Esophagus (tissue), 2 donors: ENCODE results near the gene PRSS8. TPM values are rescaled to one million over a fixed set of nuclear protein-coding genes. Genes with fewer than 3 reads are reported as not detected.

Source experiments
- H3K27ac ChIP-seq, 2 donors: one replicate each; pipeline ENCODE4 v1.5.1; 2013; ENCODE audit warnings: low read depth in 2 of 2, mild to moderate bottlenecking in 2 of 2, inconsistent platforms in 1 of 2, low read length in 1 of 2, moderate library complexity in 1 of 2
- H3K27me3 ChIP-seq, 2 donors: one replicate each; pipeline ENCODE4 v1.6.1; 2013; ENCODE audit warnings: low read length in 2 of 2, control low read depth in 1 of 2, mild to moderate bottlenecking in 1 of 2; ENCODE audit not compliant: insufficient read depth in 2 of 2, control insufficient read depth in 1 of 2
- H3K36me3 ChIP-seq, 2 donors: one replicate each; pipeline ENCODE4 v1.6.1; 2013; ENCODE audit warnings: low read length in 1 of 2; ENCODE audit not compliant: control insufficient read depth in 2 of 2, insufficient read depth in 2 of 2
- H3K4me1 ChIP-seq, 2 donors: one replicate each; pipeline ENCODE4 v1.6.1; 2013; ENCODE audit warnings: low read length in 1 of 2; ENCODE audit not compliant: control insufficient read depth in 2 of 2, insufficient read depth in 2 of 2
- H3K4me3 ChIP-seq, 2 donors: one replicate each; pipeline ENCODE4 v1.5.1; 2013; ENCODE audit warnings: low read length in 2 of 2, mild to moderate bottlenecking in 2 of 2, low read depth in 1 of 2, moderate library complexity in 1 of 2
- H3K9me3 ChIP-seq, 2 donors: one replicate each; pipeline ENCODE4 v1.6.1; 2013; ENCODE audit warnings: mild to moderate bottlenecking in 2 of 2, low read depth in 1 of 2, low read length in 1 of 2, moderate library complexity in 1 of 2; ENCODE audit not compliant: control insufficient read depth in 2 of 2, insufficient read depth in 1 of 2
- WGBS, 2 donors: extraction: QIAGEN DNeasy Blood & Tissue Kit; methylation state at CpG; one replicate each; pipeline ENCODE4 v1.1.7; 2013; 5-methylcytosine and 5-hydroxymethylcytosine counted together
- polyA plus RNA-seq, 2 donors: library from polyadenylated mRNA; stranded (reverse); fragments of 200-250 nt; gene quantifications; one replicate each; pipeline ENCODE4 v1.2.3, GENCODE V29; 2013
- donor health status: healthy with polysubstance abuse.
- donor health status: Bipolar disorder and iron deficiency.

The PRSS8 gene
- polyA plus RNA-seq, 2 donors, result 64.3 to 201 TPM

GRCh38 chr16:31114468-31114867 is 21.1 kb downstream of the PRSS8 start:
- no peaks in the 10 kb centered on the region for H3K27me3 ChIP-seq
- H3K9me3 ChIP-seq, result no peaks in the 10 kb centered on the region
- no peak overlapping the region for H3K4me3 ChIP-seq
- peaks cover 0 to 20% of the 10 kb centered on the region in 2 donors for H3K4me1 ChIP-seq
- 48 to 56% methylated on average over 8 of the region's 8 CpGs for WGBS, 2 donors
- H3K36me3 ChIP-seq, result peaks cover 12 to 24% of the 10 kb centered on the region in 2 donors
- H3K27ac ChIP-seq, result peak overlapping the region; percentile 47 to 56

DNA sequence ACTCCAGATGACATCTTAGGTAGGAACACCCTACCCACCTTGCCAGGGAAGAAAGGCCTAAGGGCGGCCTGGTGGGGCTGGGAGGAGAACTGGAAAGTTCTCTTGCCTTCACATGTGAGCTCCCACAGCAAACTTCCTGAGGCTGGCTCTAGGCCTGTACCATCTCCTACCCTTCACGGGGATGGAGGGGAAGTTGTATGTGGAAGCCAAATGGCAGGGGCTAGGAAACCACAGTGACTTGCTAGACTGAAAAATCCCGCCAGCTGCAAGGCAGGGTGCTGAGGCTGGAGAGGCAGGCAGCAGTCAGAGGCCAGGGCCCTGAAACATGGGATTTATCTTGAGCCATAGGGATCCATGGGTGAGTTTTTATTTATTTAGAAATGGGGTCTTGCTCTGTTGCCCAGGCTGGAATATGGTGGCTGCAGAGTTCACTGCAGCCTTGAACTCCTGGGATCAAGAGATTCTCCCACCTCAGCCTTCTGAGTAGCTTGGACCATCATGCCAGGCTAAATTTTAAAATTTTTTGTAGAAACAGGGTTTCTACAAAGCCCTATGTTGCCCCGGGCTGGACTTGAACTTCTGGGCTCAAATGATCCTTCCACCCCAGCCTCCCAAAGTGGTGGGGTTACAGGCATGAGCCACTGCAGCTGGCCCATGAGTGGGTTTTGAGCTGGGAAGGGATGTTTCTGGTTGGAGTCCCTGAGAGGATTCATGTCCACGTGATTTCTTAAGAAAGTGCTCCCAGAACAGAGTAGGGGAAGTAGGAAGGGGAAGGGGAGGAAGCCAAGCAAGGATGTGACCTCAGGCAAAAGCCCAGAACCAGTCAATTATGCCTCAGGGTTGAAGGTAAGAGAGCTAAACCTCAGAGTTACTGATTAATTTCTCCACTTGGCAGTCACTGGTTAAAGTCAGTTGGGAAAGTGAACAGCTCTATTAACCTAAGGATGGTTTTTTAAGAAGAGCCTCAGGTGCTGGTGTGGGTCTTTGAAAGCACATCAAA is 22.1 kb downstream of the PRSS8 start:
- peak overlapping the region; percentile 71 to 87 for H3K27ac ChIP-seq
- H3K9me3 ChIP-seq, result no peaks in the 10 kb centered on the region
- H3K36me3 ChIP-seq, result peaks cover 12 to 26% of the 10 kb centered on the region in 2 donors
- no peaks in the 10 kb centered on the region for H3K27me3 ChIP-seq
- peaks cover 3 to 27% of the 10 kb centered on the region in 2 donors for H3K4me1 ChIP-seq
- no peak overlapping the region for H3K4me3 ChIP-seq
- 52 to 60% methylated on average over 5 of the region's 5 CpGs for WGBS, 2 donors

DNA sequence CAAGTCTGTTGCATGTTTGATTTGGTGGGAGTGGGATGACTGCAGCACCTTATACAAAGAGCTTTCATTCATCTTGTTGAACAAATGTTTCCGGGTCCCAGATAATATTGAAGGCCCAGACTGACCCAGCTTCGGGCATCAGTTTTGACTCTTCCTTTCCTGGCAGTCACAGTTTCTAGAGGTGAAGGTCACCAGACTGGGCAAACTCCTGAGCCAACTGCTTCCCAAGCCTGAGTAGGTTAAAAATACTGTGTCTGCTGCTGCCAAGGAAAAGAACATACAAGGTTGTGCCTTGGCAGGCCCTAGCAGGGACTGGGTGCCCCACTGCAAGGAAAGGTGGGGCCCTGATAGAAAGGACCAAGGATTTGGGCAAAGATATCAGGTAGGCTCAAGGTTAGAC is 22.8 kb downstream of the PRSS8 start:
- H3K27ac ChIP-seq, result peak overlapping the region; percentile 71 to 87

GRCh38 chr16:31111881-31112466 is 23.6 kb downstream of the PRSS8 start:
- Histone ChIP-seq H3K27ac (peak overlapping the region; percentile 71 to 87), H3K9me3 (no peaks in the 10 kb centered on the region), H3K27me3 (no peaks in the 10 kb centered on the region), H3K36me3 (peaks cover 12 to 26% of the 10 kb centered on the region in 2 donors), H3K4me1 (peaks cover 3 to 27% of the 10 kb centered on the region in 2 donors), H3K4me3 (no peak overlapping the region)
- 66 to 79% methylated on average over 23 of the region's 23 CpGs for WGBS, 2 donors

More for the DNA sequence above, 22.8 kb downstream of the PRSS8 start:
- Histone ChIP-seq H3K9me3 (no peaks in the 10 kb centered on the region), H3K36me3 (peaks cover 12 to 26% of the 10 kb centered on the region in 2 donors), H3K27me3 (no peaks in the 10 kb centered on the region), H3K4me3 (no peak overlapping the region), H3K4me1 (peaks cover 3 to 27% of the 10 kb centered on the region in 2 donors)
- WGBS, 2 donors, result 40 to 44% methylated on average over 2 of the region's 2 CpGs

- Histone ChIP-seq H3K4me3 (no peak overlapping the region), H3K36me3 (peaks cover 12 to 26% of the 10 kb centered on the region in 2 donors), H3K27ac (no peak overlapping the region), H3K27me3 (no peaks in the 10 kb centered on the region), H3K9me3 (no peaks in the 10 kb centered on the region), H3K4me1 (peaks cover 3 to 29% of the 10 kb centered on the region in 2 donors)
- 73 to 79% methylated on average over 26 of the region's 26 CpGs for WGBS, 2 donors
These were observed 25.2 kb downstream of the PRSS8 start for GRCh38 chr16:31110106-31111034.

- Histone ChIP-seq H3K36me3 (peaks cover 12 to 26% of the 10 kb centered on the region in 2 donors), H3K9me3 (no peaks in the 10 kb centered on the region), H3K27ac (no peak overlapping the region), H3K27me3 (no peaks in the 10 kb centered on the region), H3K4me1 (peaks cover 3 to 29% of the 10 kb centered on the region in 2 donors), H3K4me3 (no peak overlapping the region)
- 81 to 89% methylated on average over 12 of the region's 12 CpGs for WGBS, 2 donors
These were observed 25.9 kb downstream of the PRSS8 start for GRCh38 chr16:31109622-31110021.

- Histone ChIP-seq H3K4me1 (peaks cover 3 to 29% of the 10 kb centered on the region in 2 donors), H3K27me3 (no peaks in the 10 kb centered on the region), H3K27ac (peak overlapping the region; percentile 70 to 88), H3K36me3 (peaks cover 12 to 26% of the 10 kb centered on the region in 2 donors), H3K4me3 (peak overlapping the region; percentile 65 to 94), H3K9me3 (no peaks in the 10 kb centered on the region)
- WGBS, 2 donors, result 37 to 41% methylated on average over 53 to 57 of the region's 57 CpGs
These were observed 26.6 kb downstream of the PRSS8 start for GRCh38 chr16:31108794-31109558.

GRCh38 chr16:31108035-31108793 is 27.3 kb downstream of the PRSS8 start, which contains the start of gene BCKDK:
Gene BCKDK (plus strand): TSS chr16:31108386. CDS start chr16:31109224, 838 bp downstream.
- peak within 1 kb of the TSS; percentile 70 to 88 for H3K27ac ChIP-seq
- peak within 1 kb of the TSS; percentile 65 to 94 for H3K4me3 ChIP-seq
- WGBS, 2 donors, result 3 to 5% methylated on average over 53 to 68 of the region's 68 CpGs
- no peaks in the 10 kb centered on the region for H3K9me3 ChIP-seq
- H3K36me3 ChIP-seq, result peaks cover 12 to 26% of the 10 kb centered on the region in 2 donors
- H3K4me1 ChIP-seq, result peaks cover 3 to 27% of the 10 kb centered on the region in 2 donors
- no peaks in the 10 kb centered on the region for H3K27me3 ChIP-seq
